Central memory CD4-positive, alpha-beta T cell (primary cell): ENCODE measurements around the gene ACAA1.
A peak's percentile ranks its signal among the peaks of the same experiment; 100 is the strongest.

ENCODE experiments used
- DNase-seq: peaks from one replicate; pipeline ENCODE4 v3.0.0; 2022

The ACAA1 gene

GRCh38 chr3:38154033-38154494 is 17.1 kb upstream of the ACAA1 start:
- no peak for DNase-seq

- no peak for DNase-seq
Observed at GRCh38 chr3:38153221-38153620, 16.3 kb upstream of the ACAA1 start.

DNA sequence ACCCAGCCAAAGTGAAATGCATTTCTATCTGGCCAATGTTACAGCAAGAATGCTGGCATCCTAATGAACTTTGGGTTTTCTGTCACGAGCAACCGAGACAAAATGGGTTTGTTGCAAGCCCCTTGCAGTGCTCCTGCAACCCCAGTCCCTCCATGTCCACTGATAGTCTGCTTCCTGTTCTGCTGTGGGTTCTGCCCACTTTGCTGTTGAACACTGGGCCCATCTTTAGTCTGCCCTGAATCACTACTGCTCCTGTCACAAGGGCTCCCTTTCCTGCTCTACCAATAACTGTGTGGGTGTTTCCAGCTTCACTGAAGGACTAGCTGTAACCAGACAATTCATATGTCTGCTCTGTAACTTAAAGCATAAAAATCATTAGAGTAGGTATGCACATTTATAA is 15.7 kb upstream of the ACAA1 start:
- DNase-seq = no peak

DNA sequence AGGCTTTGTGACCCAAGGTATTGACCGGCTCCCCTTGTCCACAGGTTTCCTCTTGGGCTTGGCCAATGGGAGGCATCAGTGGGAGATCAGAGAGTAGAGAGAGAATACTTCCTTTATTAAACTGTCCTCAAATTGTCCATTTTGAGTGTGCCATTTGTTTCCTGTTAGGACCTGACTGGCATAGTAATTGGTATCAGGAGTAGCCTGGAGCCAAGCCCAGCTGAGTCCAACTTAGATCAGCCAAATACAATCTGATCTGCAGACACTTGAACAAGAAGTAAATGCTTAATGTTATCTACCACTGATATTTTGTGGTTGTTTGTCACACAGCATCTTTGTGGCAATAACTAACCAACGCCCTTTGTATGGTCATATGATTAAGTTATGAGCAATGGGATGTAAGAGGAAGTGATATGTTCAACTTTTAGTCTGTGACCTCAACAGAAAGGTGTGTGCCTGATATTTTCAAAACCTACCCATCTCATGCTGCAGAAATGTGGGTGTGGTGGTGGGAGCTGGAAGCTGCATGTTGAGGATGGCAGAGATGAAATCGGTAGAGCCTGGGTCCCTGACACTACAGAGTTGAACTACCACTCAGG is 14.8 kb upstream of the ACAA1 start:
- DNase-seq = peak; percentile 55

DNA sequence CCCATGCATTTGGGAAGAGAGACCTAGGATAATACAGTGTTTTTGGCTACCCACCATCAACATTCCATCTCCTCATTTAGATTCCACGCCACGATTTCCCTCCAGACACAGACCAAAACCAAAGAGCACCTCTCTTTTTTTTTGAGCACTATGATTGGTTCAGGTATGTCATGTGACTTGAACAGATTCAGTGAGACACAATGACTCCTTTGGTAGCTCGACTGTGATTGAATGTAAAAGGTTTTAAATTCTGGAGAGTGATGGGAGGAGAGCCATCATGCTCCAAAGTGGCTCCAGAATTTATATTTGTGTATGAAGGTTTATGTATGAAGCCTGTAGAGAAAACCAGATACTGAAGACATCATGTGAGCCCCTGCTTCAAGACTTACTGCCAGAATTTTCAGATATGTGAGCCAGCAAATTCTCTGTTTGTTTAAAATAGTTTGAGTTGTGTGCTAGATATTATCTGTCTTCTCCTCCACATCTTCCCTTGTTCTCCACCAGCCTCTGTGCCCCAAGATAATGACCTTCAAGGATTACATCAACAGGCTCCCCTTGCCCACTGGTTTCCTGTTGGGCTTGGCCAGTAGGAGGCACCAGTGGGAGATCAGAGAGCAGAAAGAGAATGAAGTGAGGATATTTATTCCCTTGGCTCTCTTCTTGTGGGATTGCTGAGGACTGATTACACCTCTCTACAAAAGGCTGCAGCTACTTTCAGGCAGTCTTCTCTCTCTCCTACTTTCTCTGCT is 14.0 kb upstream of the ACAA1 start:
- no peak for DNase-seq

- DNase-seq = no peak
Observed at GRCh38 chr3:38149708-38150107, 12.8 kb upstream of the ACAA1 start.

GRCh38 chr3:38148311-38148882 is 11.5 kb upstream of the ACAA1 start:
- DNase-seq = no peak

GRCh38 chr3:38147421-38147820 is 10.5 kb upstream of the ACAA1 start:
- DNase-seq = no peak

- DNase-seq = no peak
Observed at GRCh38 chr3:38146504-38146903, 9.6 kb upstream of the ACAA1 start.

DNA sequence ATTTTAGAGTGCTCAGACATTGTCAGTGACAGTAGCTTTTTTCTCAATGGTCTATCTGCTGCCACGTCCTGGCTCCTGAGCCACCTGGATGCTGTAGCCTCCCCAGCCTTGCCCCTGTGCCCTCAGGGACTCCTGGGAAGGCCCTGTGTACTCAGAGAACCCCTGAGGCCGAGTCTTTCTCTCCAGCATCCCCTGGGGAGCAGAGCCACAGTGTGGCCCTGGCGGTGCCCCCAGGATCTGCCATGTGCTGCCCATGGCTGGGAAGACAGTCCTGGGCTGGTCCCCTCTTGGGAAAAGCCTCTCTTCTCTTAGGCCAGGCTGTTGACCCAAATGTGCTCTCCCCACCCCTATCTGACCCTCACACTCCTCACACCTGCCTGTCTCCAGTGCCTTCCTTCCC is 6.6 kb upstream of the ACAA1 start:
- no peak for DNase-seq

DNA sequence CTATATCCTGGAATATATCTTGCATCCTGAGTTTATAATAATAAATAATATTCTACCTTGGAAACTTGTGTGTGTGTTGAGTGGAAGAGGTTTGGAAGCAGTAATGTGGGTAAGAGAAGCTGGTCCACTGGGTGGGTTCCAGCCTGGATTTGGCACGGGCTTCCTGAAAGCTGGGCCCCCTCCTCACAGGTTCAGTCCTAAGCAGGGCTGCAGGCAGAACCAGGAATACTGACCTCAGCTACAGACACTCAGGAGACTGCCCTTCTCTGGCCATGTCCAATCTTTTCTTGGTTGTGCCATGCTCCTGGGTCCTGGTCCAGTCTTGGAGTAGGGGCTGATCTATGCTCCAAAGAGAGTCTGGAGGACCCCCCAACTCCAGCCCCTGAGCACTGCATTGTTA is 6.0 kb upstream of the ACAA1 start:
- no peak for DNase-seq

GRCh38 chr3:38141952-38142273 is 5.0 kb upstream of the ACAA1 start:
- no peak for DNase-seq

GRCh38 chr3:38141173-38141951 is 4.4 kb upstream of the ACAA1 start:
- no peak for DNase-seq

DNA sequence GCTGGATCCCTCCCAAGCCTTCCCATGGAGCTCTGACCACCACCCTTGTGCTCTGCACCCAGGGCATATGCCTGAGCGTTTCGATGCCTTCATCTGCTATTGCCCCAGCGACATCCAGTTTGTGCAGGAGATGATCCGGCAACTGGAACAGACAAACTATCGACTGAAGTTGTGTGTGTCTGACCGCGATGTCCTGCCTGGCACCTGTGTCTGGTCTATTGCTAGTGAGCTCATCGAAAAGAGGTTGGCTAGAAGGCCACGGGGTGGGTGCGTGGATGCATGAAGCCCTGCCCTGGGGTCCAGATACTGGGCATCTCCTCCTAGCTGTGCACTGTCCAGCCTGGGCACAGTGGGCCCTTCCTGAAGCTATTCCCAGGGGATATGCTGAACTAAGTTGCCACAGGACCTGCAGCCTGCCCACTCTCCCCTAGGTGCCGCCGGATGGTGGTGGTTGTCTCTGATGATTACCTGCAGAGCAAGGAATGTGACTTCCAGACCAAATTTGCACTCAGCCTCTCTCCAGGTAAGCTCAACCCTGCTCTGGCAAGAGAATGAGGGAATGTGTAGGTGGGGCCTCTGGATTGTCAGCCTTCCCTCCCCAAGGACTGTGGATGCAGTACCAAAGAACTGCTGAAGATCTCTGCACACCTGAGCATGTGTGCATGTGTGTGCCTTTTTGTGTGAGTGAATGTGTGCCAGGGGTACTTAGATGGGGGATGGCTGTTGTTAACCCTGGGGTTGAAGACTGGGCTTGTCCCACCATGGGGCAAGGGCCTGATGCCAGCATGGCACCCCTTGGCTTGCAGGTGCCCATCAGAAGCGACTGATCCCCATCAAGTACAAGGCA is 3.6 kb upstream of the ACAA1 start:
- DNase-seq = no peak

DNA sequence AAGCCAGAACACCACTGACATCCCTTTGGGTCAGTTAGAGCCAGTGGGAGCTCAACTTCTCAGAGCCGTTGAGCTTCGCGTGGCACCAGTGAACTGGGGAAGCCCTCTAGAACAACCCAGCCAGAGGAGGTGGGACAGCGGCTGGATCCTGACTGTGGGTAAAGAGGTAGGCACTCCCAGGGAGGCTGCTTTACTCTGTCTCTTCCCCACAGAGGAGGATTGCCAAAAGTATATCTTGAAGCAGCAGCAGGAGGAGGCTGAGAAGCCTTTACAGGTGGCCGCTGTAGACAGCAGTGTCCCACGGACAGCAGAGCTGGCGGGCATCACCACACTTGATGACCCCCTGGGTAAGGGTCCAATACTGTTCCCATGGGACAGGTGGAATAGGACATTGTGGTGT is 2.7 kb upstream of the ACAA1 start:
- DNase-seq = no peak

DNA sequence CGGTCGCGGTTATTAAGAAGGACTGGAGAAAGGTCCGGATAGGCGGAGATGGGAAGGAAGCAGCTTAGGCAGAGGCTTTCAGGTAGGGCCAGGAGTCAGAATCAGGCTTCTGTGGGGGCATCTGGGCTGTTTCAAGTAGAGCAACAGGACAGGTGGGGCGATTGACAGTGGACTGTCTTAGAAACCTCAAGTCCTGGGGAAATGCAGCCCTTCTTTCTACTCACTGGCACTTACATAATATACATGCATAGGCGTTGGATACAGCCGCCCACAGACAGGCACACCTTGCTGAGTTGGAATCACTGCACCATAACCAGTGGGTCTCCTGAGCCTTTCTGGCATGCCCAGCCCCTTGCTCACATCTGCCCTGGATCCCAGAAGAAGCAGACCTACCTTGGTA is 2.3 kb upstream of the ACAA1 start:
- no peak for DNase-seq

DNA sequence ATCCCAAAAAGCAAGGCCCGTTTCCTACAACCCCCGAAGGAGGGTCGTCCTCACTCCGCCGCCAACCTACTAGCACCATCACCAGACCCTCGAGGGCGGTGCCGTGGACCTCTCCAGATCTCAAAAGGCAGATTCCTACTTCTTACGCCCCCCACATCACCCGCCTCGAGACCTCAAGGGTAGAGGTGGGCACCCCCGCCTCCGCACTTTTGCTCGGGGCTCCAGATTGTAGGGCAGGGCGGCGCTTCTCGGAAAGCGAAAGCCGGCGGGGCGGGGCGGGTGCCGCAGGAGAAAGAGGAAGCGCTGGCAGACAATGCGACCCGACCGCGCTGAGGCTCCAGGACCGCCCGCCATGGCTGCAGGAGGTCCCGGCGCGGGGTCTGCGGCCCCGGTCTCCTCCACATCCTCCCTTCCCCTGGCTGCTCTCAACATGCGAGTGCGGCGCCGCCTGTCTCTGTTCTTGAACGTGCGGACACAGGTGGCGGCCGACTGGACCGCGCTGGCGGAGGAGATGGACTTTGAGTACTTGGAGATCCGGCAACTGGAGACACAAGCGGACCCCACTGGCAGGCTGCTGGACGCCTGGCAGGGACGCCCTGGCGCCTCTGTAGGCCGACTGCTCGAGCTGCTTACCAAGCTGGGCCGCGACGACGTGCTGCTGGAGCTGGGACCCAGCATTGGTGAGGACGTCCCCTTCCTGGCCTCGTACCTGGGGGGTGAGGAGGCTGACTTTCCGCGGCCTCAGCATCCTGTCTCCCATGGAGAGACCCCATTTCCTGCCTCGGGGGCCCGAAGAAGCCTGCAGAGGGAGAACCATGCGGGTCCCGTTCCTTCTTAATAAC is 1.6 kb upstream of the ACAA1 start, which contains the start of gene MYD88:
Gene MYD88, plus strand, starts transcription at position 313 of the 842 bp plus-strand sequence. Its CDS starts 40 bp downstream, at position 353.
- DNase-seq = peak; percentile 81

GRCh38 chr3:38137615-38138348 is 855 bp upstream of the ACAA1 start:
- peak; percentile 12 for DNase-seq

- DNase-seq = no peak
Observed at GRCh38 chr3:38136393-38136776, 542 bp downstream of the ACAA1 start.

DNA sequence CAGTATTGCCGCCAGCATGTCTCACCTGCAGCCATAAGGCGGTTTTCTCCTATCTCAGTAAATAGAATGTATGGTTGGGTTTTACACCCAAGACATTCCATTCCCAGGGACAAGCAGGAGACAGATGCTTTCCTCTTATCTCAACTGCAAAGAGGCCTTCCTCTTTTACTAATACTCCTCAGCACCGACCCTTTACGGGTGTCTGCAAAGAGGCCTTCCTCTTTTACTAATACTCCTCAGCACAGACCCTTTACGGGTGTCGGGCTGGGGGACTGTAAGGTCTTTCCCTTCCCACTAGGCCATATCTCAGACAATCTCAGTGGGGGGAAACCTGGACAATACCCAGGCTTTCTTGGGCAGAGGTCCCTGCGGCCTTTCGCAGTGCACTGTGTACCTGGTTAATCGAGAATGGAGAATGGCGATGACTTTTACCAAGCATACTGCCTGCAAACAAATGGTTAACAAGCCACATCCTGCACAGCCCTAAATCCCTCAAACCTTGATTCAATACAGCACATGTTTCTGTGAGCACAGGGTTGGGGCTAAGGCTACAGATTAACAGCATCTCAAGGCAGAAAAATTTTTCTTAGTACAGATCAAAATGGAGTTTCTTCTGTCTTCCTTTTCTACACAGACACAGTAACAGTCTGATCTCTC is 1.2 kb downstream of the ACAA1 start:
- DNase-seq = peak; percentile 56
